HG02884 (cell line): ENCODE data around the gene TSC2.
"Not testable (repeated sequence)": the region's sequence is repeated elsewhere in the genome, so short reads cannot be mapped to it uniquely, and the experiment has no call there.

Experiments used
- ATAC-seq: cut with Tn5 transposase; IDR thresholded peaks from one replicate; pipeline ENCODE4 v1.9.1; 2021; ENCODE audit warnings: mild to moderate bottlenecking, moderate library complexity; ENCODE audit not compliant: unreplicated experiment

Gene TSC2

DNA sequence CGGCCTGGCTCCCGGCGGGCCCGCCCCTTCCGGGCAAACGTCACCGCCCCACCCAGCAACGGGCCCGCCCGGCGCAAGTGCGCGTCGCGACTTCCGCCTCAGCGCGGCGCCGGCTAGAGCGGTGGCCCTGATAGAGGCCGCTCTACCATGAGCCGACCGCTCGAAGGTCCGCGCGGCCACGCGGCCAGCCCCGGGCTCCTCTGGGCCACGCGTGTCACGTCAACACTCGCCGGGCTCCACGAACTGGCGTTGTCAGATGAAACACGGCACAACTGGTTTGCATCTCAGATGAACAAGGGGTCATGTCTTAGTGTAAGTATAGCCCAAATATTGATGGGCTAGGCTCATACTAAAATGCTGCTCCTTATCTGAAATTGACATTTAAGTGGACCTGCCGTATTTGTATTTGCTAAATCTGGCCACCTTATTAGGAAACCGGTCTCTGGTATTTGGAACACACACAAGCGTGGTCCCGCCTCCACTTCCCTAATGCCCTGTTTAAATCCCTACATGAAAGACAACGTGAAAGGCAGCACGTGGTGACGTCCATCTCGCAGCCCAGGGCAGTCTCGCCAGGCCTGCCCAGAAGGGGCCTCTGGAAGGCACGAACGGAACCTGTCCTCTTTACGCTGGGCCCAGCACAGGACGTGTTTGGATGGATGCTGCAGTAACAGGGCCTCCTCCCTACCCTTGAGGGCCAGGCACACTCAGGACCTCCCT is 37.8 kb upstream of the TSC2 start, which contains the start of gene ZNF598:
TSS of gene ZNF598 (minus strand) at position 31 of the 720 bp plus-strand sequence.
- ATAC-seq, result peak; percentile 87

- not testable (repeated sequence) for ATAC-seq
Measured at GRCh38 chr16:2011726-2012125, 36.1 kb upstream of the TSC2 start.

DNA sequence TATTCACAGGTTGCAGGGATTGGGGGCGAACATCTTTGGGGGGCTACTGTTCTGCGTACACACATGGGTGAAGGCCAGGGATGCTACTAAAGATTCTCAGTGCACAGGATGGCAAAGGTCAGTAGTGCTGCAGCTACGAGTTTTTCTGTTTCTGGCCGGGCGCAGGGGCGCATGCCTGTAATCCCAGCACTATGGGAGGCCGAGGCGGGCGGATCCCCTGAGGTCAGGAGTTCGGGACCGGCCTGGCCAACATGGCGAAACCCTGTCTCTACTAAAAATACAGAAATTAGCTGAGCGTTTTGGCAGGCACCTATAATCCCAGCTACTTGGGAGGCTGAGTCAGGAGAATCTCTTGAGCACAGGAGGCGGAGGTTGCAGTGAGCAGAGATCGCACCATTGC is 34.3 kb upstream of the TSC2 start:
- ATAC-seq, result no peak

DNA sequence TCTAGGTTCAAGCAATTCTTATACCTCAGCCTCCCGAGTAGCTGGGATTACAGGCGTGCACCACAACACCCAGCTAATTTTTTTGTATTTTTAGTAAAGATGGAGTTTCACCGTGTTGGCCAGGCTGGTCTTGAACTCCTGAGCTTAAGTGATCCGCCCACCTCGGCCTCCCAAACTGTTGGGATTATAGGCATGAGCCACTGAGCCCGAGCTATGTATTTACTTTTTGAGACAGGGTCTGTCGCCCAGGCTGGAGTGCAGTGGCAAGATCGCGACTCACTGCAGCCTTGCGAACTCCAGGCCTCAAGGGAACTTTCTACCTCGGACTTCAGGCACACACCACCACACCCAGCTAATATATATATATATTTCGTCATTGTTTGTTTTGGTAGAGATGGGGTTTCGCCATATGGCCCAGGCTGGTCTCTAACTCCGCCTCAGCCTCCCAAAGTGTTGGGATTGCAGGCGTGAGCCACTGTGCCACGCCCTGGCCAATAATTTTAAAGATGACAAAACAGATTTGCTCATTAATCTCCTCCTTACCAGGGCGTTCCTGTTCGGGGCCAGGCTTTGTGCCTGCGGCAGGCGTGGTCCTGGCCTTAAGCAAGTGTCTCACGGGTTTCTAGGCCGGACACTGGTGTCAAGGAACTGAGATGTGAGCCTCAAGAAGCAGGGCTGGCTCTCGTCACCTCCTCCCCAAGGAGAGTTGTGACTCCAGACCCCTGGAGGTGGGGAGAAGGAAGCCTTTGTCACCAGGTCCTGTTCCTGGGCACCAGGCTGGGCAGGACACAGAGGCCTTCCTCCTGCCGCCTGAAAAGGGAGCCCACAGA is 32.5 kb upstream of the TSC2 start:
- ATAC-seq, result no peak

DNA sequence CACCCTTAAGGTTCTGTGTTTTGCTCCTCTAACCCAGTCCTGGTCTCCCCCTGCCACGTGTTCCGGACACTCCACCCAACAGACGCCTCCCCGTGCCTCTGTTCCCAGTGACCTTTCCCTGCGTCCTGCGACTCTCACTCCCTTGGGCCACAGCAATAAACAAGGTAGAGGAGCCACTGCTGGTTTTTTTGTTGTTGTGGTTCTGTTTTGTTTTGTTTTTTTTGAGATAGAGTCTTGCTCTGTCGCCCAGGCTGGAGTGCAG is 31.9 kb upstream of the TSC2 start:
- ATAC-seq, result no peak

DNA sequence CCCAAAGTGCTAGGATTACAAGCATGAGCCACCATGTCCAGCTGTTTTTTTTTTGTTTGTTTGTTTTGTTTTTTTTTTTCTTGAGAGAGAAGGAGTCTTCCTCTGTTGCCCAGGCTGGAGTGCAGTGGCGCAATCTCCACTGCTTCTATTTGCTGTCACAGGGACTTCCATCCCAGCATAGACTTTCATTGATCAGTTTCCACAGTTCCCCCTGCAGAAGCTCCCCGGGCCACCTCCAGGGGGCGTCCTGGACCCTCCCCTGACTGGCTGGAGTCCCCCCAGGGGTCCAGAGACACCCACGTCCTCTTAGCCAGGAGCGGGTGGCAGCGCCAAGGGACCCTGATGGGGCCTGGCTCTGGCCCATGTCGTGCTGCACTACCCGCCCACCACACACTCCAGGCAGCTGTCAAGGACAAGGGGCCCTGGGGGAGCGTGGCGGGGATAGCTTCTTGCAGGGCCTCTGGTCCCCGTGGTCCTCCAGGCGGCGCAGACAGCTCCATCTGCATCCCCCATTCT is 31.3 kb upstream of the TSC2 start:
- no peak for ATAC-seq

- no peak for ATAC-seq
Measured at GRCh38 chr16:2019518-2019920, 28.3 kb upstream of the TSC2 start, which contains the start of gene NPW. TSS of gene NPW (plus strand) at chr16:2019785.

GRCh38 chr16:2019921-2020831 is 27.6 kb upstream of the TSC2 start:
- no peak for ATAC-seq

DNA sequence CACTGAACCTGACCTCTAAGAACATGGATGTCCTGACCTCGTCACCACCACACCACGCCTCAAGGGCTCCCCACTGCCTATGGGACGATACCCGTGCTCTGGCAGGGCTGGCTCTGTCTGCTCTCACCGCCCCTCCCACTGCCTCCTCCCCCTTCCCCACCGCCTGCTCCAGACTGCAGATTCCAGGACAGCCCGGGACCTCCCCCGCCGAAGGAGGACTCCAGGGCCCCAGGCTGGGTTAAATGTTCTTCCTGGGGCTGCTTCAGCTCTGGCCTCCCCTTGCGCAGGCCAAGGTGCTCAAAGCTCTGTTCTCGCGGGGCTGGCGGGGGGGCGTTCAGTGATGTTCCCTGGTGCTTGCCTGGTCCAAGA is 25.1 kb upstream of the TSC2 start:
- ATAC-seq, result no peak

GRCh38 chr16:2023092-2024031 is 24.4 kb upstream of the TSC2 start:
- ATAC-seq, result peak; percentile 42

GRCh38 chr16:2024032-2024420 is 23.8 kb upstream of the TSC2 start:
- no peak for ATAC-seq

- ATAC-seq, result no peak
Measured at GRCh38 chr16:2025251-2025650, 22.5 kb upstream of the TSC2 start.

DNA sequence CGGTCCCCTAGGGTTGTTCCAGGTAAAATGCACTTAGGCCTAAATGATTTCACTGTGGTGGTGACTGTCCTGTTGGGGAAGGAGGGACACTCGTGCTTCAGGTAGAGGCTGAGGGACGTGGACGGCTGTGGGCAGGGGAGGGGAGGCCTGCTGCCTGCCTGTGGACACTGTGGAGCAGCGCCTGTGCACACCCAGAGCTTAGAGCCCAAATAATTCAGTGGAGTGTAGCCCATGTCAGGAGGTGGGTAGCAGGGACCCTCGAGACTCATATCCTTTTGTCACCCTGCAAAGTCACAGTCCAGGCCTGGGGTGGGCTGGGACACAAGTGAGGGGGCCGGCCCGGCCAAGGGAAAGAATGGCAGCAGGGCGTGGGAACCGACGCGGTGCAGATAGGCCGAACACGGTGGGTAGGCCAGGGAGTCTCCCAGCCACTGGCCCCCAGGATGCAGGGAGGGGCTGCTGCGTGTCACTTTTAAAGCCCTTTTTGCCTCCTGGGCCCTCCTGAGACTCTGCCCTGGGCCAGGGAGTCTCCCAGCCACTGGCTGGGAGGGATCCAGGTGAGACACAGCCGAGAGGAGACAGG is 21.8 kb upstream of the TSC2 start:
- ATAC-seq, result no peak

GRCh38 chr16:2026461-2027023 is 21.2 kb upstream of the TSC2 start, which contains the start of gene NHERF2:
TSS of gene NHERF2 (plus strand) at chr16:2026902. CDS start at chr16:2027006, 104 bp downstream.
- no peak for ATAC-seq

DNA sequence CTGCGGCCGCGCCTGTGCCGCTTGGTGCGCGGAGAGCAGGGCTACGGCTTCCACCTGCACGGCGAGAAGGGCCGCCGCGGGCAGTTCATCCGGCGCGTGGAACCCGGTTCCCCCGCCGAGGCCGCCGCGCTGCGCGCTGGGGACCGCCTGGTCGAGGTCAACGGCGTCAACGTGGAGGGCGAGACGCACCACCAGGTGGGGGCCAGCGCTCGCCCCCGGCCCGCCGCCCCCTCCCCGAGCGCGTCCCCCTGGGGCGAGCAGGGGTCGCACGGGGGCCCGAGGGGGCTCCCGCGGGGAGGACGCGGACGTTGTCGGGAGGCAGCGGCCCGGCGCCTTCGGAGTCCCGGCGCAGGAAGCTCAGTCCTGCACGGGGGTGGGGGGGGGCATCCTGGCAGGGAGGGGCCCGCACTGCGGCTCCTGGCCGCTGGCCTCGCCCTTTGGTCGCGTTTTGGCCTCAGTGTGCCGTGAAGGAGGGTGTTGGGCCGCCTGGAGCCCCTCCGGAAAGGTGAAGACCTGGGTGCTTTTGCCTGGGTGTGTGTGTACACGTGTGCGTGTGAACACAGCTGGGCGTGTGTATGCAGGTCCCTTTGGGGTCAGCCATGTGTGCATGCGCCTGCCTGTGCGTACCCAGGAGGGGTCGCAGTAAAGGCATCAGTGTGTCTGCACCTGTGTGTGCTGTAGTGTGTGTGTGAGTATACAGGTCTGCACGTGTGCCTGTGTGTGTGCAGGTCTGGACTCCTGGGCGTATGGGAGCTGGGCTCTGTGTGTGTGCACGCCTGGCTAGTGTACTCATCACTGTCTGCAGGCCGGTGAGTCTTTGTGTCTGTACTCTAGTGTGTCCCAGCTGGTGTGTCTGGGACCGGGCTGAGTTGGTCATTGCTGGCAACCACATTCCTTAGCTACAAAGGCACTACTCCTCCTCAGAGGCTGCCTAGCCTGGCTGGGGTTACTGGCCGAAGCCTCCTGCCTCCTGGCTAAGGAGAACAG is 20.5 kb upstream of the TSC2 start:
- no peak for ATAC-seq

DNA sequence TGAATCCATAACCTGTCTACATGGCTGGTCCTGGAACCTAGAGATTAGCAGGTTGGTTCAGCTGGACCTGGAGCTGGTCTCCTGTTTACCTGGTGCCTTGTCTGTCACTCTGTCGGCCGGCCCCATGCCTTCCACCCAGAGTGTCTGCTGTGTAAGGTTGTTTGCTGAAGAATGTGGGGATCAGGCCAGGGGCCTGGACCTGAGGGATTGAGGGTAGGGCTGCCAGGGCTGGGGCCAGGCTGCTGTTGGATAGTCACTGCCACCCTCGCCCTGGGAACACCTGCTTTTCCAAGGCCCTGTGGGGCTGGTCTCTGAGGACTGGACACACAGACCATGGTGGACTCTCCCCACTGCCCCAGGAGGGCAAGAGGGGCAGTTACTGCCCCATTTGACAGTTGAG is 19.6 kb upstream of the TSC2 start:
- no peak for ATAC-seq

DNA sequence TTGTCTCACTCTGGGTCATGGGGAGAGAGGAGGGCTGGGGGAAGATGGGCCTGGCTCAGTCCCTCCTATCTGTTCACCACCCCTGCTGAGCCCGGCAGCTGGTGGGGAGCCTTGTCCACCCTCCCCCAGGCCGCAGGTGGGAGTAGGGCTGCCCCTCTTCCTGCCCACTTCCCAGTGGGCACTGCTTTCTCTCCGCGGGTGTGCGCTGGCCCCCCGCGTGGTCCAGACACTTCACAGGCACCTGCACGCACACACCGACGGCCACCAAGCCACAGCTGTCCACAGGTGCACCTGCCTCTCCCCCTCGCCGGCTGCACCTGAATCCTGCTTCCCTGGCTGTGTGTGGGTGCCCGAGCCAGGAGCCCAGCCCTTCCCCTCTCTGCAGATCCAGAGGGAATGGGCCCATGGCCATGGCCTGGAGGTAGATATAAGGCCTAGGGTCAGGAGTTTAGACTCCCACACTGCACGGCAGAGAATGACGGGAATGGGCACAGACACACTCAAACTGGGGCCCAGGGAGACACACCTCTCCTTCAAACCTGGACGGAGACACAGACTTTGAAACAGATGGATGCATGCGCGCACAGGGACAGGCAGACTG is 19.1 kb upstream of the TSC2 start:
- ATAC-seq, result no peak

GRCh38 chr16:2029350-2029749 is 18.4 kb upstream of the TSC2 start:
- ATAC-seq, result no peak
